NCI-H187 treated with DMSO at 0.1 percent for 48 hours (cell line): ENCODE results near the gene ELOVL2.
"Not testable (repeated sequence)": the region's sequence is repeated elsewhere in the genome, so short reads cannot be mapped to it uniquely, and the experiment has no call there.

ENCODE experiments used
- DNase-seq: peaks from one replicate; lab custom pipeline; 2025; lab: John Stamatoyannopoulos, UW

Gene ELOVL2

GRCh38 chr6:11021003-11021402 is 23.1 kb downstream of the ELOVL2 start:
- no peak for DNase-seq

GRCh38 chr6:11018225-11018624 is 25.9 kb downstream of the ELOVL2 start:
- no peak for DNase-seq

- DNase-seq, result no peak
Measured at GRCh38 chr6:11017090-11017489, 27.0 kb downstream of the ELOVL2 start.

GRCh38 chr6:11016452-11016851 is 27.7 kb downstream of the ELOVL2 start:
- DNase-seq, result no peak

- DNase-seq, result no peak
Measured at GRCh38 chr6:11015102-11015501, 29.0 kb downstream of the ELOVL2 start.

- DNase-seq, result no peak
Measured at GRCh38 chr6:11013721-11014070, 30.4 kb downstream of the ELOVL2 start.

- no peak for DNase-seq
Measured at GRCh38 chr6:11012976-11013720, 31.0 kb downstream of the ELOVL2 start.

GRCh38 chr6:11012295-11012754 is 31.8 kb downstream of the ELOVL2 start:
- DNase-seq, result no peak

- no peak for DNase-seq
Measured at GRCh38 chr6:11011787-11012234, 32.3 kb downstream of the ELOVL2 start.

- DNase-seq, result no peak
Measured at GRCh38 chr6:11009353-11009752, 34.8 kb downstream of the ELOVL2 start.

- DNase-seq, result no peak
Measured at GRCh38 chr6:11008821-11009220, 35.3 kb downstream of the ELOVL2 start.

GRCh38 chr6:11007715-11008608 is 36.1 kb downstream of the ELOVL2 start:
- no peak for DNase-seq

- no peak for DNase-seq
Measured at GRCh38 chr6:11006061-11006460, 38.0 kb downstream of the ELOVL2 start.

- DNase-seq, result not testable (repeated sequence)
Measured at GRCh38 chr6:11003297-11003696, 40.8 kb downstream of the ELOVL2 start.

- no peak for DNase-seq
Measured at GRCh38 chr6:11002176-11002575, 41.9 kb downstream of the ELOVL2 start.

GRCh38 chr6:10999994-11000393 is 44.1 kb downstream of the ELOVL2 start:
- DNase-seq, result no peak

GRCh38 chr6:10995114-10995707 is 48.9 kb downstream of the ELOVL2 start:
- DNase-seq, result no peak

GRCh38 chr6:10993896-10994295 is 50.2 kb downstream of the ELOVL2 start:
- DNase-seq, result no peak

GRCh38 chr6:10991115-10991514 is 53.0 kb downstream of the ELOVL2 start:
- no peak for DNase-seq

- no peak for DNase-seq
Measured at GRCh38 chr6:10989587-10989986, 54.5 kb downstream of the ELOVL2 start.

- DNase-seq, result not testable (repeated sequence)
Measured at GRCh38 chr6:10984959-10985358, 59.1 kb downstream of the ELOVL2 start.

GRCh38 chr6:10981409-10981808 is 62.7 kb downstream of the ELOVL2 start:
- DNase-seq, result no peak

- DNase-seq, result no peak
Measured at GRCh38 chr6:10979603-10980002, 64.5 kb downstream of the ELOVL2 start.
